Thyroid gland (tissue), 4 donors: Measurements from ENCODE around the gene TRAF6.

Source experiments
- CTCF ChIP-seq, 6 experiments: fragments of 200-600 bp in 3 of 6; fragments of 450-650 bp in 3 of 6; sonication (generic) in 3 of 6; IDR thresholded peaks; one replicate each; pipeline ENCODE4 v1.5.1; 2016 to 2019; ENCODE audit warnings: antibody characterized with exemption in 6 of 6, mild to moderate bottlenecking in 2 of 6, inconsistent platforms in 1 of 6, moderate library complexity in 1 of 6
- POLR2A ChIP-seq, 2 donors: fragments of 450-650 bp; IDR thresholded peaks; one replicate each; pipeline ENCODE4 v1.6.1; 2017; ENCODE audit warnings: antibody characterized with exemption in 2 of 2, mild to moderate bottlenecking in 2 of 2, moderate library complexity in 1 of 2

GRCh38 chr11:36450110-36450572 lies 59.9 kb downstream of the TRAF6 start:
- TF ChIP-seq CTCF (IDR thresholded peaks at IDR 0.05), result no peak
- TF ChIP-seq POLR2A (IDR thresholded peaks at IDR 0.05), result no peak
